Astrocyte of the spinal cord (primary cell): Measurements from ENCODE around the gene VTN.

Experiments
- DNase-seq: peaks from one replicate; pipeline ENCODE4 v3.0.0; 2011; ENCODE audit warnings: low read depth, low spot score
- H3K4me3 ChIP-seq: 2 replicates; pipeline ENCODE4 v1.5.1; 2011; ENCODE audit warnings: low read depth, mild to moderate bottlenecking, low read length, moderate library complexity
- CTCF ChIP-seq: IDR thresholded peaks from 2 replicates; pipeline ENCODE4 v1.5.1; 2012; ENCODE audit warnings: low read depth, mild to moderate bottlenecking, low read length, inconsistent platforms
- in situ Hi-C: cut with HindIII; loops from 2 replicates; pipeline ENCODE4 v1.10.0; 2017; ENCODE audit warnings: low sequenced_read_pairs

Gene VTN

GRCh38 chr17:28320215-28321061, 49.7 kb downstream of the VTN start:
- in situ Hi-C loops: no loop called here
- DNase-seq: no peak
- no peak for TF ChIP-seq CTCF
- H3K4me3 ChIP-seq: no peak overlapping the region

- TF ChIP-seq CTCF: no peak
- no peak for DNase-seq
- peak overlapping the region; percentile 63 for H3K4me3 ChIP-seq
- in situ Hi-C loops: no loop called here
Observed at GRCh38 chr17:28319598-28319935, 50.5 kb downstream of the VTN start.

GRCh38 chr17:28318759-28319597, 51.1 kb downstream of the VTN start, which contains the start of gene TMEM97:
TMEM97 (plus strand) TSS chr17:28319200; CDS start chr17:28319240, 40 bp downstream.
- TF ChIP-seq CTCF: peak; percentile 16
- in situ Hi-C loops: no loop called here
- peak; percentile 98 for DNase-seq
- H3K4me3 ChIP-seq: peak within 1 kb of the TSS; percentile 63

GRCh38 chr17:28317966-28318758, 51.9 kb downstream of the VTN start:
- TF ChIP-seq CTCF: no peak
- peak overlapping the region; percentile 63 for H3K4me3 ChIP-seq
- DNase-seq: no peak
- in situ Hi-C loops: no loop called here
